ENCODE results near the gene ASB7.

The ASB7 gene

DNA sequence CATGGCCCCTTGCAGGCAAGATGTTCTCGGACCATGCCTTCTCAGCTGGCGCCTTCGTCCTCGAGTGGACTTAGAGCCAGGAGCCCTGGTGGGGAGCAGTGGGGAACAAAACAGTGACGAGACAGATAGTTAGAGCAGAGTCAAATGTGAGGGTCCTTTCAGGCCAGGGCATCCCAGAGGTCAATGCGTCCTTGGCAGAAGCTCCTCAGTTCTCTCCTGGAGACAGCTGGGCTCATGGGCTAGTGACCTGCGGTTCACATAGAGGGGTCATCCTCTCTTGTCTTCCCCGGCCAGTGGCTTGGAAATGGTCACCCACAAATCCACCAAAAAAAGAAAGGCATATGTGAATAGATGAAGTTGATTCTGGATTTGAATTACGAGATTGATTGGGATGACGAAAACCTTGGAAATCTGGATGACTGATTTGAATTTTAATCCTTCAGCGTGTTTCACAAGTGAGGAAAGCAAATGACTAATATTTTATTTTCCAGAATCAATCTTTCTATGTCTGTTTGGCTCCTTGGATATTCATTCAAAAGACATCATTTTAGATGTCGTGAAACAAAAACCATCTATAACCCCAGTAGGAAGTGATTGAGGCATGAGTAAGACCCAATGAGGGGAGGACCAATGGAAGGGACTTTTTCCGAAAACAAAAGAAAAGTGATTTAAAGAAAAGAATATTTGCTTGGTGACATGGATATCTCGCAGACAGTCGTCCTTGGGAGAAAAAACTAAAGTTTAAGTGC lies 84.5 kb downstream of the ASB7 start:
- H4K20me1 ChIP-seq (ENCODE audit: low read depth, low read length), result no peaks in the 10 kb centered on the region
- H3K9me3 ChIP-seq (ENCODE audit: insufficient read depth, low read length), result no peaks in the 10 kb centered on the region
- no peaks in the 10 kb centered on the region for H3K27me3 ChIP-seq (ENCODE audit: low read length)
- H3K36me3 ChIP-seq (ENCODE audit: low read length), result no peaks in the 10 kb centered on the region
- H3K9ac ChIP-seq (ENCODE audit: low read length), result no peak overlapping the region
- no peaks in the 10 kb centered on the region for H3K9me2 ChIP-seq (replicated peaks; ENCODE audit: insufficient read depth, low read length)
- TF ChIP-seq, protein P1, sequence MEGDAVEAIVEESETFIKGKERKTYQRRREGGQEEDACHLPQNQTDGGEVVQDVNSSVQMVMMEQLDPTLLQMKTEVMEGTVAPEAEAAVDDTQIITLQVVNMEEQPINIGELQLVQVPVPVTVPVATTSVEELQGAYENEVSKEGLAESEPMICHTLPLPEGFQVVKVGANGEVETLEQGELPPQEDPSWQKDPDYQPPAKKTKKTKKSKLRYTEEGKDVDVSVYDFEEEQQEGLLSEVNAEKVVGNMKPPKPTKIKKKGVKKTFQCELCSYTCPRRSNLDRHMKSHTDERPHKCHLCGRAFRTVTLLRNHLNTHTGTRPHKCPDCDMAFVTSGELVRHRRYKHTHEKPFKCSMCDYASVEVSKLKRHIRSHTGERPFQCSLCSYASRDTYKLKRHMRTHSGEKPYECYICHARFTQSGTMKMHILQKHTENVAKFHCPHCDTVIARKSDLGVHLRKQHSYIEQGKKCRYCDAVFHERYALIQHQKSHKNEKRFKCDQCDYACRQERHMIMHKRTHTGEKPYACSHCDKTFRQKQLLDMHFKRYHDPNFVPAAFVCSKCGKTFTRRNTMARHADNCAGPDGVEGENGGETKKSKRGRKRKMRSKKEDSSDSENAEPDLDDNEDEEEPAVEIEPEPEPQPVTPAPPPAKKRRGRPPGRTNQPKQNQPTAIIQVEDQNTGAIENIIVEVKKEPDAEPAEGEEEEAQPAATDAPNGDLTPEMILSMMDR (IDR thresholded peaks at IDR 0.05; ENCODE audit: insufficient read depth, low read length, poor library complexity, severe bottlenecking), result no peak
- TF ChIP-seq EZH2phosphoT487 (conservative IDR thresholded peaks at IDR 0.05; ENCODE audit: low read length), result no peak
- H3K4me3 ChIP-seq (ENCODE audit: insufficient read depth, low read length, poor library complexity, severe bottlenecking), result no peak overlapping the region
- no peak overlapping the region for H3K4me2 ChIP-seq (ENCODE audit: low read depth, low read length, poor library complexity, severe bottlenecking)
- H3K79me2 ChIP-seq (ENCODE audit: insufficient read depth, low read length), result no peaks in the 10 kb centered on the region
- no peak overlapping the region for H2AFZ ChIP-seq (ENCODE audit: low read depth, low read length, severe bottlenecking)
- no peaks in the 10 kb centered on the region for H3F3A ChIP-seq (ENCODE audit: insufficient read depth)
- H3K27ac ChIP-seq (ENCODE audit: low read depth, low read length), result no peak overlapping the region

DNA sequence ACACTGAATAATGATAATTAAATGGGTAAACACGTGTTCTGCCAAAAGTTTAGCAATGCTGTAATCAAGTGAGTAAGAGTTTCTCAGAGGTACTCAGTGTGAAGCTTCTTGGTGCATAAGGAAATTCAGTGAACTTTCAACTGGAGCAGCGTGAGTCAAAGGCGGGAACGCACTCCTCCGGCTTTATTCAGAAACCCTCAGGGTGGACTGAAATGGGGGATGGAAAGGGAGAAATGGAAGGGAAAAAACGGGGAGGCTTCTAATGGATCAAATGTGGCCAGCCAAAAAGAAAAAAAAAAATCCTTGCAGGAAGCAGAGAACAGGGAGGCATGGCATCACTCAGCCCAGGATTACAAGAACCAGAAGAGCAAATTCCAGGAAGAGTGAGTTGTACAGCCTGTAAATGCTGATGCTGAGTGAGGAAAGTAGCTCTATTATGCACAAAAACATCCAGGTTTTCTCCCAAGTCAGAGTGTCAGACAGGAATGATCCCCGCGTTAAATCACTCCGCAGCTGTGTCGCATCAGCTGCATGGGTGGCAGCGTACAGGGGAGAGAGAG lies 85.3 kb downstream of the ASB7 start:
- no peak for TF ChIP-seq EZH2phosphoT487 (conservative IDR thresholded peaks at IDR 0.05; ENCODE audit: low read length)
- TF ChIP-seq, protein P1 (IDR thresholded peaks at IDR 0.05; ENCODE audit: insufficient read depth, low read length, poor library complexity, severe bottlenecking), result no peak
- H3K4me3 ChIP-seq (ENCODE audit: insufficient read depth, low read length, poor library complexity, severe bottlenecking), result no peak overlapping the region
- H3K27me3 ChIP-seq (ENCODE audit: low read length), result no peaks in the 10 kb centered on the region
- H3K4me2 ChIP-seq (ENCODE audit: low read depth, low read length, poor library complexity, severe bottlenecking), result no peak overlapping the region
- no peaks in the 10 kb centered on the region; the same call in 1 of the 2 replicates for H3K9me3 ChIP-seq (ENCODE audit: insufficient read depth, low read length)
- H3K9me2 ChIP-seq (replicated peaks; ENCODE audit: insufficient read depth, low read length), result no peaks in the 10 kb centered on the region
- H2AFZ ChIP-seq (ENCODE audit: low read depth, low read length, severe bottlenecking), result no peak overlapping the region
- H3F3A ChIP-seq (ENCODE audit: insufficient read depth), result no peaks in the 10 kb centered on the region
- H3K27ac ChIP-seq (ENCODE audit: low read depth, low read length), result no peak overlapping the region
- H4K20me1 ChIP-seq (ENCODE audit: low read depth, low read length), result no peaks in the 10 kb centered on the region
- no peak overlapping the region for H3K9ac ChIP-seq (ENCODE audit: low read length)
- no peaks in the 10 kb centered on the region for H3K36me3 ChIP-seq (ENCODE audit: low read length)
- no peaks in the 10 kb centered on the region for H3K79me2 ChIP-seq (ENCODE audit: insufficient read depth, low read length)

DNA sequence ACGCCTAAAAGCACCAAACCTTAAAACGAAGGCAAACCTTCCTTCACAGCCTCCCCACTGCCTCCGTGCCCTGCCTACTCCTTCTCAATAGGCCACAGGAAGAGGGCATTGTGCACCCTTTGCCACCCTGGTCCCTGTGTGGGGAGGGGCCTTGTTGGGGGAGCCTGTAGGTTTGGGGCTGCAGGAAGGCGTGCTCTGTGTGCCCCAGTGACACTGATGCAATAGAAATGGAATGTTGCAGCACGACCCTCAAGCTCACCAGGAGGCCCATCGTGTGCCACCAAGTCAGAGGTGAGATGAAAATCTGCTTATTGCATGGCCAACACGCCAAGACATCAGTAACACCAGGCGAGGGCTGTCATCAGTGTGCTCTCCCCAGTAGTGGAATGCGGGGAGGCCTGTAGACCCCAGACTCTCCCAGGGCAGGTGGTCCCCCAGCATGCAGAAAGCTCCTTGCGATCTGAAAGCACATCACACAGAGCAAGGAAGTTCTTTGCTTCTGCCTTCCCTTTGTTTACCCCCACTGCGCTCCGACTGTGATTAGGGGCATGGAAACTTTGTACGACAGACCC lies 86.2 kb downstream of the ASB7 start:
- H3K9me3 ChIP-seq (ENCODE audit: insufficient read depth, low read length), result no peaks in the 10 kb centered on the region; the same call in 1 of the 2 replicates
- no peak for TF ChIP-seq EZH2phosphoT487 (conservative IDR thresholded peaks at IDR 0.05; ENCODE audit: low read length)
- H3K4me2 ChIP-seq (ENCODE audit: low read depth, low read length, poor library complexity, severe bottlenecking), result no peak overlapping the region
- no peaks in the 10 kb centered on the region for H3F3A ChIP-seq (ENCODE audit: insufficient read depth)
- no peaks in the 10 kb centered on the region for H3K36me3 ChIP-seq (ENCODE audit: low read length)
- H3K27me3 ChIP-seq (ENCODE audit: low read length), result no peaks in the 10 kb centered on the region
- H3K9me2 ChIP-seq (replicated peaks; ENCODE audit: insufficient read depth, low read length), result no peaks in the 10 kb centered on the region
- no peak overlapping the region for H2AFZ ChIP-seq (ENCODE audit: low read depth, low read length, severe bottlenecking)
- no peak overlapping the region for H3K9ac ChIP-seq (ENCODE audit: low read length)
- H4K20me1 ChIP-seq (ENCODE audit: low read depth, low read length), result no peaks in the 10 kb centered on the region
- H3K27ac ChIP-seq (ENCODE audit: low read depth, low read length), result no peak overlapping the region
- H3K4me3 ChIP-seq (ENCODE audit: insufficient read depth, low read length, poor library complexity, severe bottlenecking), result no peak overlapping the region
- H3K79me2 ChIP-seq (ENCODE audit: insufficient read depth, low read length), result no peaks in the 10 kb centered on the region

Measured in SU-DHL-6 (cell line).